Aorta (tissue), 5 donors: Measurements from ENCODE around the gene IFT20. TPM values are rescaled to one million over a fixed set of nuclear protein-coding genes. Genes with fewer than 3 reads are reported as not detected.

ENCODE experiments used
- ATAC-seq: fragments of 200-7000 bp; cut with Tn5 transposase; one replicate; pipeline ENCODE4 v1.9.1; 2022; ENCODE audit warnings: moderate library complexity; ENCODE audit not compliant: low FRiP score
- DNase-seq, 2 donors: peaks; one replicate each; pipeline ENCODE4 v3.0.0-alpha.2; 2020
- H3K27ac ChIP-seq, 2 donors: one replicate each; pipeline ENCODE4 v1.5.1; 2013; ENCODE audit warnings: low read length in 2 of 2, mild to moderate bottlenecking in 2 of 2, moderate library complexity in 2 of 2, control low read depth in 1 of 2, inconsistent platforms in 1 of 2, low read depth in 1 of 2
- H3K27me3 ChIP-seq, 2 donors: one replicate each; pipeline ENCODE4 v1.6.1; 2013; ENCODE audit warnings: control low read depth in 1 of 2, low read length in 1 of 2, mild to moderate bottlenecking in 1 of 2, moderate library complexity in 1 of 2; ENCODE audit not compliant: insufficient read depth in 2 of 2, control insufficient read depth in 1 of 2
- H3K36me3 ChIP-seq, 2 donors: one replicate each; pipeline ENCODE4 v1.6.1; 2013; ENCODE audit warnings: control low read depth in 1 of 2, low read length in 1 of 2, mild to moderate bottlenecking in 1 of 2; ENCODE audit not compliant: insufficient read depth in 2 of 2, control insufficient read depth in 1 of 2
- H3K4me1 ChIP-seq, 2 donors: one replicate each; pipeline ENCODE4 v1.6.1; 2013; ENCODE audit warnings: low read length in 2 of 2, control low read depth in 1 of 2, mild to moderate bottlenecking in 1 of 2, moderate library complexity in 1 of 2; ENCODE audit not compliant: insufficient read depth in 2 of 2, control insufficient read depth in 1 of 2
- H3K4me3 ChIP-seq, 2 donors: one replicate each; pipeline ENCODE4 v1.5.1; 2013; ENCODE audit warnings: low read length in 2 of 2, control low read depth in 1 of 2, mild to moderate bottlenecking in 1 of 2
- H3K9me3 ChIP-seq: one replicate; pipeline ENCODE4 v1.6.1; 2013; ENCODE audit warnings: mild to moderate bottlenecking, low read length; ENCODE audit not compliant: control insufficient read depth
- WGBS, 2 donors: extraction: QIAGEN DNeasy Blood & Tissue Kit; methylation state at CpG; one replicate each; pipeline ENCODE4 v1.1.7; 2013; 5-methylcytosine and 5-hydroxymethylcytosine counted together
- intact Hi-C, 2 donors: fragments of 100-400 bp; cut with DNase I; formaldehyde crosslinking; loops; one replicate each; pipeline versions ENCODE4 v1.14.2 to v1.15.0; 2022
- microRNA-seq, 2 donors: library from miRNA; unstranded; fragments of <30 nt; microRNA quantifications; one replicate each; pipeline ENCODE4 v1.2.0, GENCODE V29; 2020
- polyA plus RNA-seq, 2 donors: library from polyadenylated mRNA; stranded (reverse); fragments of 200-250 nt; gene quantifications; one replicate each; pipeline ENCODE4 v1.2.3, GENCODE V29; 2013
- total RNA-seq, 2 donors: library from RNA; stranded (reverse); fragmentation: NEBNext Ultra II Directional; extraction: Animal tissue kit (Norgen Biotek cat#: 25700); gene quantifications; one replicate each; pipeline ENCODE4 v1.2.1, GENCODE V29; 2021
- donor health status: healthy with polysubstance abuse.
- donor health status: Bipolar disorder and iron deficiency.
- donor health status: DM: no; HTN: no; CAD: no.
- donor health status: DM: no; HTN: no; CAD: no.
- donor health status: DM: yes; HTN: yes; CAD: no.

Gene IFT20
- total and polyA plus RNA-seq, 4 donors, result 34.5 to 74.3 (median 54.0) TPM

DNA sequence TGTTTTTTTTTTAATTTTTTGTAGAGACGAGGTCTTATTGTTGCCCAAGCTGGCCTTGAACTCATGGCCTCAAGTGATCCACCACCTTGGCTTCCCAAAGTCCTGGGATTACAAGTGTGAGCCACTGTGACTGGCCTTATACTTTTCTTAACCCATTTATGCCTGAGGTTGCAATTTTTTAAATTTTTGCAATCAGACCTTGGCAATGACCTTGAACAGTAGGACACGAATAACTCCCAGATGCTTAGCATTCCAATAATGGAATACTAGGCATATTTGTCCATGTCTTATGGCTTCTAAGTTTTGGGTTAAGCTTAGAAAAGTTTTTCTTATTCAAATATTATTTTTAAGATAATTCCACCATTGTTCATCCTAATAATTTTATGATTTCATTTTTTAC is 44.6 kb downstream of the IFT20 start:
- Histone ChIP-seq H3K27me3 (no peaks in the 10 kb centered on the region), H3K4me3 (no peak overlapping the region), H3K27ac (no peak overlapping the region), H3K36me3 (no peaks in the 10 kb centered on the region), H3K9me3 (no peaks in the 10 kb centered on the region), H3K4me1 (no peaks in the 10 kb centered on the region)
- 43 to 44% methylated on average over 2 of the region's 2 CpGs for WGBS, 2 donors
- DNase-seq (no peak), ATAC-seq (no peak)
- intact Hi-C loops, result no loop called here

DNA sequence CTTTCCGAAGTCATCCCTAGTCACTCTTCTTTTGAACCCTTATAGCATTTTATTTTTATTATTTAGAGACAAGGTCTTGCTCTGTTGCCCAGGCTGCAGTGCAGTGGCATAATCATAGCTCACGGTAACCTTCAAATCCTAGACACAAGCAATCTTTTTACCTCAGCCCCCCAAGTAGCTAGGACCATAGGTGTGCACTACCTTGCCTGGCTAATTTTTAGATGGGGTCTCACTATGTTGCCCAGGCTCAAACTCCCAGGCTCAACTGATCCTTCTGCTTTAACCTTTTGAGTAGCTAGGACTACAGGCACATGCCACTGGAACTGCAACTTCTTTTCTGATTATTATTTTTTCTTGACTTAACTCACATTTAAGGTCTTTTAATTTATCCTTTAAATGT is 49.3 kb downstream of the IFT20 start:
- Histone ChIP-seq H3K4me3 (no peak overlapping the region), H3K36me3 (no peaks in the 10 kb centered on the region), H3K27me3 (no peaks in the 10 kb centered on the region), H3K27ac (no peak overlapping the region), H3K9me3 (no peaks in the 10 kb centered on the region), H3K4me1 (no peaks in the 10 kb centered on the region)
- intact Hi-C loops, result no loop called here
- WGBS, 2 donors, result 65 to 70% methylated on average over 2 of the region's 2 CpGs
- no peak for ATAC-seq
- no peak for DNase-seq

DNA sequence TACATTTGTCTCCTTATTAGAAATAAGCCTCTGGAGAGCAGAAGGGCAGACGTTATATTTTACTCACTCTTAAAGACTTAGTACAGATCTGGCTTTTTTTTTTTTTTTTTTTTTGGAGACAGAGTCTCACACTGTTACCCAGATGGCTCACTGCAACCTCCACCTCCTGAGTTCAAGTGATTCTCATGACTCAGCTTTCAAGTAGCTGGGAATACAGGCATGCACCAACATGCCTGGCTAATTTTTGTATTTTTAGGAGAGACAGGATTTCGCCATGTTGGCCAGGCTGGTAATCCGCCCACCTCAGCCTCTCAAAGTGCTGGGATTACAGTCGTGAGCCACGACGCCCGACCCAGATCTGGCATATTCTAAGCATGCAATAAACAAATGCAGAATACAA is 52.7 kb downstream of the IFT20 start:
- 48 to 55% methylated on average over 7 of the region's 7 CpGs for WGBS, 2 donors
- intact Hi-C loops, result no loop called here
- DNase-seq, result no peak

DNA sequence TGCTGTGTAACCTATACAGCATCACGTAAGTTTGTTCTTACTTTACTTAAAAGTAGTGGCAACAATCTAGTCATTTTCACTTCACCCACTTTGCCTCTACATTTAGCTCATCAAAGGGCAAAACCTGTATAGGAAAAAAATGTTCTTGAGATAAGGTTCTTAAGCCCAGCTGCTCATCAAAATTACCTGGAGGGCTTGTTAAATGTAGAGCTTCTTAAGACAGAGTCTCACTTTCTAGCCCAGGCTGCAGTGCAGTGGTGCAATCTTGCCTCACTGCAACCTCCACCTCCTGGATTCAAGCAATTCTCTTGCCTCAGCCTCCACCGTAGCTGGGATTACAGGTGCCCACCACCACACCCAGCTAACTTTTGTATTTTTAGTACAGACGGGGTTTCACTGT is 54.4 kb downstream of the IFT20 start:
- no peaks in the 10 kb centered on the region for H3K27me3 ChIP-seq
- DNase-seq, result no peak
- no peaks in the 10 kb centered on the region for H3K9me3 ChIP-seq
- H3K4me3 ChIP-seq, result no peak overlapping the region
- intact Hi-C loops, result no loop called here
- H3K4me1 ChIP-seq, result no peaks in the 10 kb centered on the region
- WGBS, 2 donors, result 84 to 88% methylated on average over 3 of the region's 3 CpGs
- no peaks in the 10 kb centered on the region for H3K36me3 ChIP-seq
- H3K27ac ChIP-seq, result no peak overlapping the region
- ATAC-seq, result no peak

More for the DNA sequence above, 52.7 kb downstream of the IFT20 start:
- ATAC-seq, result no peak
- no peaks in the 10 kb centered on the region for H3K36me3 ChIP-seq
- no peak overlapping the region for H3K4me3 ChIP-seq
- H3K27ac ChIP-seq, result no peak overlapping the region
- H3K9me3 ChIP-seq, result no peaks in the 10 kb centered on the region
- H3K4me1 ChIP-seq, result no peaks in the 10 kb centered on the region
- H3K27me3 ChIP-seq, result no peaks in the 10 kb centered on the region

DNA sequence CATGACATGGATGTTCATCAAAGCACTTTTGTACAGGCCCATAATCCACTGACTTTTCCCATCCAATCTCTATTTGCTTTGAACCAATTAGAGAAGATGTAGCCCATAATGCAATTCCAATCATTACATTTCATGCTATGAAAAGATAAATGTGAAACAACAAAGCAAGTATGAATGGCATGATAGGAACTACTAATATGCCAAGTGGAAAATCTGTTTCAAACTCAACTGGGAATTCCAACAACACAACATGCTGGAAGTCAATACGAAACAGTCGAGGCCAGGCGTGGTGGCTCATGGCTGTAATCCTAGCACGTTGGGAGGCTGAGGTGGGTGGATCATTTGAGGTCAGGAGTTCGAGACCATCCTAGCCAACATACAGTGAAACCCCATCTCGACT is 55.9 kb downstream of the IFT20 start:
- no peak for ATAC-seq
- Histone ChIP-seq H3K9me3 (no peaks in the 10 kb centered on the region), H3K27me3 (no peaks in the 10 kb centered on the region), H3K4me1 (no peaks in the 10 kb centered on the region), H3K36me3 (no peaks in the 10 kb centered on the region), H3K27ac (no peak overlapping the region), H3K4me3 (no peak overlapping the region)
- intact Hi-C loops, result no loop called here
- 35 to 41% methylated on average over 6 of the region's 6 CpGs for WGBS, 2 donors
- no peak for DNase-seq

Small RNA genes lying within 50 kb of the gene (microRNA-seq; reads per million reads assigned to microRNA genes)
- gene MIR4723, result 0 to 7.2 reads per million in 2 donors

Other genes with a start within 250 kb of the IFT20 start
- gene TMEM97, start 16.3 kb downstream of the IFT20 start, total RNA-seq, result 1 to 10 TPM; 2.5 to 4.1 TPM
- 1 to 10 TPM; 1.5 to 1.8 TPM for gene TMEM97, start 16.3 kb downstream of the IFT20 start, polyA plus RNA-seq
- 10 to 100 TPM; 51.1 to 68.9 TPM for gene TNFAIP1, start 289 bp upstream of the IFT20 start, total RNA-seq
- 10 to 100 TPM; 11.7 to 16.2 TPM for gene TNFAIP1, start 289 bp upstream of the IFT20 start, polyA plus RNA-seq
- gene POLDIP2, start 22.1 kb upstream of the IFT20 start, total RNA-seq, result 10 to 100 TPM; 40.1 to 42.5 TPM
- 10 to 100 TPM; 36.6 to 41.4 TPM for gene POLDIP2, start 22.1 kb upstream of the IFT20 start, polyA plus RNA-seq
- not detected for gene SEBOX, start 29.7 kb upstream of the IFT20 start, total RNA-seq
- not detected for gene SEBOX, start 29.7 kb upstream of the IFT20 start, polyA plus RNA-seq
- 1 to 10 TPM; 1.5 to 2.6 TPM for gene VTN, start 34.8 kb upstream of the IFT20 start, total RNA-seq
- 1 to 10 TPM in 1 of 2 donors, under 1 TPM in 1; 0.63 to 4.3 TPM for gene VTN, start 34.8 kb upstream of the IFT20 start, polyA plus RNA-seq
- 10 to 100 TPM; 14.5 to 20.3 TPM for gene SARM1, start 36.2 kb upstream of the IFT20 start, total RNA-seq
- 10 to 100 TPM in 1 of 2 donors, 1 to 10 TPM in 1; 4.9 to 10.3 TPM for gene SARM1, start 36.2 kb upstream of the IFT20 start, polyA plus RNA-seq
- gene SLC46A1, start 70.7 kb upstream of the IFT20 start, total RNA-seq, result 10 to 100 TPM in 1 of 2 donors, 1 to 10 TPM in 1; 6.4 to 16.7 TPM
- gene SLC46A1, start 70.7 kb upstream of the IFT20 start, polyA plus RNA-seq, result 10 to 100 TPM in 1 of 2 donors, 1 to 10 TPM in 1; 4.4 to 10.5 TPM
- not detected for gene SLC13A2, start 138.2 kb upstream of the IFT20 start, total RNA-seq
- 10 to 100 TPM in 1 of 2 donors, not detected in 1; 23.8 TPM for gene SLC13A2, start 138.2 kb upstream of the IFT20 start, polyA plus RNA-seq
- gene FOXN1, start 170.9 kb upstream of the IFT20 start, total RNA-seq, result not detected
- not detected for gene FOXN1, start 170.9 kb upstream of the IFT20 start, polyA plus RNA-seq
- gene UNC119, start 217.2 kb upstream of the IFT20 start, total RNA-seq, result 10 to 100 TPM; 17.4 to 25.7 TPM
- gene UNC119, start 217.2 kb upstream of the IFT20 start, polyA plus RNA-seq, result 10 to 100 TPM; 18.7 to 36.6 TPM
- 10 to 100 TPM; 33.5 to 38.7 TPM for gene PIGS, start 236.1 kb upstream of the IFT20 start, total RNA-seq
- gene PIGS, start 236.1 kb upstream of the IFT20 start, polyA plus RNA-seq, result 10 to 100 TPM; 21.8 to 37.7 TPM
- gene ALDOC, start 241.4 kb upstream of the IFT20 start, total RNA-seq, result 10 to 100 TPM; 22.1 to 27.1 TPM
- 10 to 100 TPM; 15.4 to 30.4 TPM for gene ALDOC, start 241.4 kb upstream of the IFT20 start, polyA plus RNA-seq